Activated T-helper 1 cell treated with Interleukin-2 at 50 U/mL for 16 hours (primary cell): ENCODE data around the gene KIAA1755.

Experiments
- DNase-seq: peaks from one replicate; pipeline ENCODE4 v3.0.0-alpha.2; 2020; ENCODE audit warnings: low read depth

Gene KIAA1755

DNA sequence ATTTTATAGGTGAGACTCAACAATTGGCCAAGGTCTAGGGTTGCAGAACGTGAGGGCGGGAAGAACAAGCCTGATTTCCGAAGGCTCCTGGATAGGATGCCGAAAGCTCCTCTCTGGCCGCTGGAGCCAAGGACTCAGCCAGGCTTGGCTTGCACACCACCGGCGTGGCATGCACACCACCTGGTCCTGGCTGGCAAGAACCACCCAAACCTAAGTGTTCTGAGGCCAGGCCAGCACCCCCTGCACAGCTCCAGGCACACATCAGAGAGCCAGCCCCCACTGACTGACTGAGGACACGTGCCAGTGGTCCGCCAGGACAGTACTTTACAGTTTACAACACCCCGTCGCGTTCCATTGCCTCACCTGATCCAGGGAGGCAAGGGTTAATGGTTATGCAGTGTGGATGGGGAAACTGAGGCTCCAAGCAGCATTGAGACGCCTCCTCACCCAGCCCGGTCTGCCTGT lies 95.9 kb downstream of the KIAA1755 start:
- no peak for DNase-seq

DNA sequence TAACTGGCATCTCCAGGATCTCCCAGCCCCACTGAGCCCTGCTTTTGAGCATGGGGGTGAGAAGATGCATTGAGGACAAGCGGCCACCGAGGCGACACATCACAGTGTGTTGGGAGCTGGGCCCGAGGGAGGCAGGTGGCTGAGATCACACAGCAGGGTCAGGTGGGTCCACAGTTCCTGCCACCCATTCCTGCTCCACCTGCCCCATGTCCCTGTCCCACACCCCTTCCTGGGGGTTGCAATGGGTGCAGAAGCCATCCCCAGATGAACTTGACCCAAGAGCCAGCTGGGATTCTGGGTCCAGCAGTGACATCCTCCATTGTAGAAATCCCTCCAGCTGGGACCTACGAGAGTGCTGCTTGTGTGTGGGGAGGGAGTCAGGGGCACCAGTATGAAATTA lies 96.5 kb downstream of the KIAA1755 start:
- DNase-seq, result no peak

DNA sequence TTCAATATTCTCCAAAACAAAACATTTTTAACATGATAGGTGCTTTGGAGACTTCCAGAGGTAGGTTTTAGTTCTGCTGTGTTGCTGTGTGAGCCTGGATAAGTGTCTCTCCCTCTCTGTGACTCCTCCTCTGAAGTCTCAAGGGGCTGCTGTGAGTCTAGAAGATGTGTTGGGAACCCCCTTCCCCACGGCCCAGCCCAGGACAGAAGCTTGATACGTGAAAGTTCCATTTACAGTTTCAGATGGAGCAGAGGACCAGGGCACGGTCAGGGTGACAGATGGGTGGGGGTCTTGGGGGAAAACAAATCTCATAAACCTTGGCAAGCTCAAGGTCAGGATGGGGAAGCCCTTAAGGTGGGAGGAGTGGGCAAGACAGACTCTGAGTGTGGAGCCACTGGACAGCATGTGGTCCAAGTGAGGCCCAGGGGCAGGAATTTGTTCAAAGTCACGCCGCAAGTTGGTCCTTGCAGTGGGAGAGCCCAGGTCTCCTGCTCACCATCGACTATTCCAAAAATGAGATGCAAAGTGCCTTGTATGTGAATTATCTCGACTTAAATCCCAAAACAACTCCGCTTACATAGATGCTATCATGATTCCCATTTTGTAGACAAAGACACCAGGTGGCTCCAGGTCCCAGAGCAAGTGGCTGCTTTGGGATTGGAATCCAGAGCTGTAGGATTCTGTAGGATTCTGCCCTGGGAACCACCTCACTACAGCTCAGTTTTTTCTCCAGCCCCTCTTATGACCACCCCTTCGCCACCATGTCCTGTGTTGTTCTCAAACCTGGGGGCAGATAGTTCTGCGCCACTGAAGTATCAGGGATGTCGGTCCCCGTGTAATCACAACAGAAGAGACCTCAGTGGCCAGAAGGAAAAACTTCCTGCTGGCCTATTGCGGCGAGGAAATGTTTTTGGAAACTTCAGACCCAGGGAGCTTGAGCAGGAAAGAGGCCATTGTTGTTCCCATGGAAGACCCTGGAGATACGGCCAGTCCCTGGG lies 97.4 kb downstream of the KIAA1755 start:
- no peak for DNase-seq

DNA sequence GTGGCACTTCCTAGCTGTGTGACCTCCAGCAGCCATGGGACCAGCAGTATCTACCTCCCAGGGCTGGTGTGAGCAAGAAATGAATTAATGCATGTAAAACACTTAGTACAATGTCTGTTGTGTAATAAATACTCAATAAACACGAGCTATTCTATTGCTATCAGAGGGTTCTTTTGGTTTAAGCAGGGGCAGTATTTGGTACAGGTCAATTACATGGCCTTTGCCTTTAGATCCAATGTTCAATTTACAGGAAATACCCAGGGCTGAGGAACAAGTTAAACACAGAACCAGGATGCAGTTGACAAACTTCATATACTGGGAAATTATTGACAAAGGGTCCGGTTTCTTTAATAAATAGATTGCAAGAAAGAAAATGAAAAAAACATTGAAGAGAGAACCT lies 98.4 kb downstream of the KIAA1755 start:
- DNase-seq, result no peak

DNA sequence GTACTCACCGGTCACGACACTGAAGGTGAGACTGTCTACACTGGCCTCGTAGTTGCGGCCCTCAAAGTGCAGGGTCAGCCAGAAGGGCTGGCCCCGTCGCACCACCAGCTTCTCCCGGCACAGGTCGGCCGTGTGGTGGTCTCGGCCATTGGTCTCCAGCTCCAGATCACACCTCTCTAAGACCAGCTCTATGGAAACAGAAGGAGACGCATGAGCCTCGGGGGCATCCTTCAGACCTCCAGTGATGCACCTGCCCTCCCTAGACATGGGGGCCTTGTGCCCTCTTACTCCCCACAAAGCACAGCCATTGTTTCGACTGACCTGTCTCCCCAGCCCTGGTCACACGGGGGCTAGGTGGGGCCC lies 99.1 kb downstream of the KIAA1755 start:
- DNase-seq, result no peak
